ENCODE results near the gene PAX5. TPM values are rescaled to one million over a fixed set of nuclear protein-coding genes. Genes with fewer than 3 reads are reported as not detected.

PAX5 gene
- polyA plus RNA-seq, 1 of the 3 experiments (the other 2 are of a cell fraction) = 0.05 TPM

DNA sequence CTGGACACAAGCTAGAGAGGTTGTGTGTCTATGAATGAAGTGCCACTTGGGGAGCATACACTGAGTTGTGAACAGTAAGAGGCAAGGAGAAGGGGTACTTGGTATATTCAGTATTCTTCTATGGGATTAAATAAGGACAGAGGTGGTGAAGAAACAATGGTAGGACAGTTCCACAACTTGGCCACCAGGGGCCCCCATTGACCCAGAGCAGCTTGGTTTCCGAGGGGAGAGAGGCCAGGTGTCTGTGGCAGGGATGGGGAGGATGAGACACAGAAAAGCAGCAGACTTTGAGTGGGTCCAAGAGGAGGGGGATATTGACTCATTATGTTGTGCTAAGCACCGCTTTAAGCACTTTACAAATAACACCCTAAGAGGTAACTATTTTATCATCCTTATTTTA lies 240.8 kb downstream of the PAX5 start:
- Histone ChIP-seq H3K27me3 (ENCODE audit: insufficient read depth) (no peaks in the 10 kb centered on the region; the same call in 1 of the 2 replicates), H3K9ac (no peak overlapping the region), H2AFZ (ENCODE audit: low read depth) (no peak overlapping the region), H3K4me1 (ENCODE audit: control insufficient read depth in 1 of 2, insufficient read depth in 2 of 2, low read depth in 1 of 2, low read length in 1 of 2) (no peaks in the 10 kb centered on the region), H3K9me3 (no peaks in the 10 kb centered on the region), H4K20me1 (ENCODE audit: insufficient read depth) (no peaks in the 10 kb centered on the region), H3K4me2 (no peak overlapping the region), H3F3A (replicated peaks; ENCODE audit: insufficient read depth) (no peaks in the 10 kb centered on the region), H3K27ac (ENCODE audit: low read depth in 2 of 2, low read length in 1 of 2) (no peak overlapping the region), H3K4me3 (ENCODE audit: low read depth in 2 of 2, low read length in 1 of 2) (no peak overlapping the region), H3K36me3 (replicated peaks in 1 of 2; ENCODE audit: control insufficient read depth in 1 of 2, insufficient read depth in 2 of 2, low read length in 1 of 2) (no peaks in the 10 kb centered on the region), H3K79me2 (ENCODE audit: insufficient read depth) (no peaks in the 10 kb centered on the region), H3K9me2 (no peaks in the 10 kb centered on the region)
- peak; percentile 24 for DNase-seq
- ChIA-PET POLR2A (no interaction called here), CTCF (interaction anchor here (0.6 to 1.0 kb wide), 2 partner anchors 13 to 622 kb away, joined by 4 read pairs; no protein-coding TSS in a partner anchor)
- TF ChIP-seq CTCF (IDR thresholded peaks at IDR 0.05) (peak; percentile 45), FOXJ3 (CRISPR knock-in tag; IDR thresholded peaks at IDR 0.05) (no peak), CHD2 (IDR thresholded peaks at IDR 0.05; ENCODE audit: low read length, partially characterized antibody) (no peak), USF2 (IDR thresholded peaks at IDR 0.05; ENCODE audit: borderline replicate concordance, low read depth, low read length) (no peak), RCOR1 (IDR thresholded peaks at IDR 0.05; ENCODE audit: low read length) (no peak), SIN3A (IDR thresholded peaks at IDR 0.05; ENCODE audit: borderline replicate concordance, low read depth, low read length) (no peak)
- whole genome bisulfite sequencing (ENCODE audit: low lambda C conversion rate) = 23% methylated on average over 2 of the region's 2 CpGs

DNA sequence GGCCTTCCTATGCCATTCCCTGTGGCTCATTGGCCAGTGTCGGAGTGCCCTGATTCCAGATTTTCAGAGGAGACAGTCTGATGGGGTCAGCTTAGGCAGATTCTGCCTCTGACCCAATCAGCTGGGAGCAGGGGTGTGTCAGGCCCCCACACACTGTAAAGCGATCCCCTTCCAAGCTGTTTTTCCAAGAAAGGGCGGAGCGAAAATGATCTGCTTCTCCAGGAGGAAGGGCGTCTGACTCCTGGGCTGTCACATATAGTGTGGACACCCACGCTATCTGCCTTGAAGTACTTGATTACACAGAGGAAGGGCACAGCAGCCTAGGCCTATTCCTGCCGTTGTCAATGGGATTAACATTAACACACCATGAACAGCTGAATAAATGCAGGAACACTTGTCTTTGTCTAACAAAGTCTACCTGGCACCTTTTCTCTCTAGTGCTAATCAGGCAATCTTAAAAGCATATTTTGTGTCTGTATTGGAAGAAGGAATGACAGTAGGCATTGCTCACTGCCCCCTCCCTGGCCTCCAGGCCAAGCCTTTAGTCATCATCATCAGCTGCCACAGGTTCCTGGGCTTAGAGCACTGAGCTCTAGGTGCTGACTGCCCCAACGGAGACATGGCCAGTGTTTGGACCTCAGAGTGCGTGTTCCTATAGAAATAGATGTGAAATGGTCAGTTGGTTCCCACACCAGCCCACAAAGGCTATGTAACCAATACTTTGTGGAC lies 242.7 kb downstream of the PAX5 start:
- 33% methylated on average over 5 of the region's 9 CpGs for whole genome bisulfite sequencing (ENCODE audit: low lambda C conversion rate)

More for the DNA sequence above, 242.7 kb downstream of the PAX5 start:
- Histone ChIP-seq H2AFZ (ENCODE audit: low read depth) (no peak overlapping the region), H4K20me1 (ENCODE audit: insufficient read depth) (no peaks in the 10 kb centered on the region), H3K9me2 (no peaks in the 10 kb centered on the region), H3K9ac (no peak overlapping the region), H3K4me3 (ENCODE audit: low read depth in 2 of 2, low read length in 1 of 2) (no peak overlapping the region), H3K4me2 (no peak overlapping the region), H3K27me3 (ENCODE audit: insufficient read depth) (no peaks in the 10 kb centered on the region), H3F3A (replicated peaks; ENCODE audit: insufficient read depth) (no peaks in the 10 kb centered on the region), H3K4me1 (ENCODE audit: control insufficient read depth in 1 of 2, insufficient read depth in 2 of 2, low read depth in 1 of 2, low read length in 1 of 2) (no peaks in the 10 kb centered on the region), H3K27ac (ENCODE audit: low read depth in 2 of 2, low read length in 1 of 2) (no peak overlapping the region), H3K36me3 (replicated peaks in 1 of 2; ENCODE audit: control insufficient read depth in 1 of 2, insufficient read depth in 2 of 2, low read length in 1 of 2) (no peaks in the 10 kb centered on the region), H3K79me2 (ENCODE audit: insufficient read depth) (no peaks in the 10 kb centered on the region), H3K9me3 (no peaks in the 10 kb centered on the region)
- POLR2A ChIA-PET = no interaction called here
- CTCF ChIA-PET = interaction anchor here (0.7 to 1.5 kb wide), 3 partner anchors 8 to 82 kb away, joined by 3 to 4 read pairs (median 3); no protein-coding TSS in a partner anchor
- TF ChIP-seq GABPA (IDR thresholded peaks at IDR 0.05; ENCODE audit: low read depth) = no peak
- TF ChIP-seq MEF2A (IDR thresholded peaks at IDR 0.05; ENCODE audit: borderline replicate concordance, low read depth) = no peak
- TF ChIP-seq SIN3A (IDR thresholded peaks at IDR 0.05; ENCODE audit: borderline replicate concordance, low read depth, low read length) = no peak
- TF ChIP-seq, protein P1, sequence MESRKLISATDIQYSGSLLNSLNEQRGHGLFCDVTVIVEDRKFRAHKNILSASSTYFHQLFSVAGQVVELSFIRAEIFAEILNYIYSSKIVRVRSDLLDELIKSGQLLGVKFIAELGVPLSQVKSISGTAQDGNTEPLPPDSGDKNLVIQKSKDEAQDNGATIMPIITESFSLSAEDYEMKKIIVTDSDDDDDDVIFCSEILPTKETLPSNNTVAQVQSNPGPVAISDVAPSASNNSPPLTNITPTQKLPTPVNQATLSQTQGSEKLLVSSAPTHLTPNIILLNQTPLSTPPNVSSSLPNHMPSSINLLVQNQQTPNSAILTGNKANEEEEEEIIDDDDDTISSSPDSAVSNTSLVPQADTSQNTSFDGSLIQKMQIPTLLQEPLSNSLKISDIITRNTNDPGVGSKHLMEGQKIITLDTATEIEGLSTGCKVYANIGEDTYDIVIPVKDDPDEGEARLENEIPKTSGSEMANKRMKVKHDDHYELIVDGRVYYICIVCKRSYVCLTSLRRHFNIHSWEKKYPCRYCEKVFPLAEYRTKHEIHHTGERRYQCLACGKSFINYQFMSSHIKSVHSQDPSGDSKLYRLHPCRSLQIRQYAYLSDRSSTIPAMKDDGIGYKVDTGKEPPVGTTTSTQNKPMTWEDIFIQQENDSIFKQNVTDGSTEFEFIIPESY (IDR thresholded peaks at IDR 0.05; ENCODE audit: borderline replicate concordance, low read depth) = no peak
- TF ChIP-seq JUND (IDR thresholded peaks at IDR 0.05) = no peak
- no peak for TF ChIP-seq TCF12 (IDR thresholded peaks at IDR 0.05)
- TF ChIP-seq EP300 (IDR thresholded peaks at IDR 0.05; ENCODE audit: borderline replicate concordance in 1 of 2, low read depth in 1 of 2, low read length in 1 of 2) = no peak
- TF ChIP-seq CHD2 (IDR thresholded peaks at IDR 0.05; ENCODE audit: low read length, partially characterized antibody) = no peak
- no peak for TF ChIP-seq YY1 (IDR thresholded peaks at IDR 0.05; ENCODE audit: low read depth)
- TF ChIP-seq, protein P2, sequence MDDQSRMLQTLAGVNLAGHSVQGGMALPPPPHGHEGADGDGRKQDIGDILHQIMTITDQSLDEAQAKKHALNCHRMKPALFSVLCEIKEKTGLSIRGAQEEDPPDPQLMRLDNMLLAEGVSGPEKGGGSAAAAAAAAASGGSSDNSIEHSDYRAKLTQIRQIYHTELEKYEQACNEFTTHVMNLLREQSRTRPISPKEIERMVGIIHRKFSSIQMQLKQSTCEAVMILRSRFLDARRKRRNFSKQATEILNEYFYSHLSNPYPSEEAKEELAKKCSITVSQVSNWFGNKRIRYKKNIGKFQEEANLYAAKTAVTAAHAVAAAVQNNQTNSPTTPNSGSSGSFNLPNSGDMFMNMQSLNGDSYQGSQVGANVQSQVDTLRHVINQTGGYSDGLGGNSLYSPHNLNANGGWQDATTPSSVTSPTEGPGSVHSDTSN (IDR thresholded peaks at IDR 0.05) = no peak
- TF ChIP-seq ELF1 (IDR thresholded peaks at IDR 0.05) = no peak
- TF ChIP-seq REST (IDR thresholded peaks at IDR 0.05; ENCODE audit: low read depth, low read length) = no peak
- TF ChIP-seq NFIC (IDR thresholded peaks at IDR 0.05; ENCODE audit: borderline replicate concordance) = no peak
- TF ChIP-seq MXI1 (IDR thresholded peaks at IDR 0.05; ENCODE audit: low read depth, low read length) = no peak
- DNase-seq = no peak
